Panc1 (cell line): ENCODE measurements around the gene SCYGR3. TPM values are rescaled to one million over a fixed set of nuclear protein-coding genes. Genes with fewer than 3 reads are reported as not detected.

ENCODE experiments used
- ATAC-seq: fragments of 200-7000 bp; cut with Tn5 transposase; 2 replicates; pipeline ENCODE4 v1.9.1; 2020; ENCODE audit warnings: mild to moderate bottlenecking, moderate library complexity
- BruUV-seq: library from RNA; stranded (reverse); fragments of 400-500 nt; replicated peaks from 2 replicates; lab custom pipeline; 2021; lab: Mats Ljungman, UMichigan
- CTCF ChIA-PET: fragments of 300-600 bp; sonication (Branson Sonifier 250); formaldehyde crosslinking; loops from one replicate; lab custom pipeline; 2022; ENCODE audit warnings: antibody characterized with exemption; lab: Charles Lee
- POLR2A ChIA-PET: fragments of 300-600 bp; sonication (Branson Sonifier 250); formaldehyde crosslinking; loops from one replicate; lab custom pipeline; 2022; ENCODE audit warnings: antibody characterized with exemption; lab: Charles Lee
- DNase-seq: peaks from one replicate; pipeline ENCODE4 v3.0.0-alpha.2; 2010; ENCODE audit warnings: low read depth, low spot score
- H3K27ac ChIP-seq: 2 replicates; pipeline ENCODE4 v1.5.1; 2011; ENCODE audit warnings: mild to moderate bottlenecking, low read length, inconsistent platforms
- H3K27me3 ChIP-seq: fragments of 200-500 bp; sonication (Bioruptor generic); 2 replicates; pipeline ENCODE4 v1.6.0; 2014; ENCODE audit warnings: low read length, inconsistent platforms; ENCODE audit not compliant: control insufficient read depth, insufficient read depth
- H3K36me3 ChIP-seq: fragments of 200-500 bp; sonication (Bioruptor generic); 2 replicates; pipeline ENCODE4 v1.5.1; 2014; ENCODE audit warnings: inconsistent platforms, mild to moderate bottlenecking, low read length, moderate library complexity; ENCODE audit not compliant: control insufficient read depth, insufficient read depth
- H3K4me1 ChIP-seq: 2 replicates; pipeline ENCODE4 v1.5.1; 2011; ENCODE audit warnings: inconsistent platforms, mild to moderate bottlenecking, low read length, moderate library complexity; ENCODE audit not compliant: control insufficient read depth, insufficient read depth
- H3K4me3 ChIP-seq, 2 experiments: 2 replicates each; pipeline ENCODE4 v1.5.1; 2011 to 2012; ENCODE audit warnings: low read depth in 2 of 2, low read length in 2 of 2, mild to moderate bottlenecking in 2 of 2, inconsistent platforms in 1 of 2, moderate library complexity in 1 of 2
- H3K9me3 ChIP-seq: fragments of 200-500 bp; sonication (Bioruptor generic); 2 replicates; pipeline ENCODE4 v1.5.1; 2014; ENCODE audit warnings: low read depth, mild to moderate bottlenecking, inconsistent platforms, low read length, moderate library complexity; ENCODE audit not compliant: control insufficient read depth, insufficient read depth
- CTCF ChIP-seq: fragments of 450-650 bp; IDR thresholded peaks from 2 replicates; pipeline ENCODE4 v1.5.1; 2017; ENCODE audit warnings: mild to moderate bottlenecking
- POLR2AphosphoS5 ChIP-seq: IDR thresholded peaks from 2 replicates; pipeline ENCODE4 v1.6.1; 2012; ENCODE audit warnings: mild to moderate bottlenecking, low read depth, low read length, moderate library complexity
- REST ChIP-seq, 2 experiments: IDR thresholded peaks; 2 replicates each; pipeline ENCODE4 v1.6.1; 2011 to 2012; ENCODE audit warnings: low read depth in 2 of 2, control low read depth in 1 of 2, low read length in 1 of 2, mild to moderate bottlenecking in 1 of 2, moderate library complexity in 1 of 2; ENCODE audit not compliant: insufficient read depth in 1 of 2
- SIN3A ChIP-seq: IDR thresholded peaks from 2 replicates; pipeline ENCODE4 v1.6.1; 2012; ENCODE audit warnings: low read depth, mild to moderate bottlenecking, low read length, moderate library complexity, borderline replicate concordance; ENCODE audit not compliant: insufficient read depth
- TCF7L2 ChIP-seq: IDR thresholded peaks from 2 replicates; pipeline ENCODE4 v1.6.1; 2011; ENCODE audit warnings: mild to moderate bottlenecking, low read depth, low read length, inconsistent platforms
- in situ Hi-C: cut with HindIII; loops from 2 replicates; pipeline ENCODE4 v1.10.0; 2016; ENCODE audit warnings: low sequenced_read_pairs, low pct_unique_long_range_greater_than_20kb
- intact Hi-C: fragments of 100-400 bp; cut with micrococcal nuclease; formaldehyde crosslinking; loops from one replicate; pipeline ENCODE4 v1.10.0; 2022; ENCODE audit not compliant: unreplicated experiment
- total RNA-seq: library from RNA; stranded (reverse); gene quantifications from one replicate; pipeline ENCODE4 v1.2.1, GENCODE V29; 2021; ENCODE audit not compliant: unreplicated experiment

SCYGR3 gene
- total RNA-seq, 1 experiment from 2014 or later = not detected

GRCh38 chr2:227630322-227630721 lies 15.7 kb upstream of the SCYGR3 start:
- intact Hi-C loops = no loop called here
- CTCF ChIA-PET = no interaction called here
- no peak for ATAC-seq

GRCh38 chr2:227629435-227629834 lies 14.8 kb upstream of the SCYGR3 start:
- peaks cover 11% of the 10 kb centered on the region for H3K27me3 ChIP-seq
- H3K9me3 ChIP-seq = no peaks in the 10 kb centered on the region
- H3K36me3 ChIP-seq = no peaks in the 10 kb centered on the region
- no peak overlapping the region for H3K4me3 ChIP-seq
- ChIA-PET POLR2A (no interaction called here), CTCF (no interaction called here)
- DNase-seq (no peak), ATAC-seq (no peak)
- BruUV-seq = no TSS peak
- no peak for TF ChIP-seq CTCF
- intact Hi-C loops (no loop called here), in situ Hi-C loops (no loop called here)
- H3K27ac ChIP-seq = no peak overlapping the region
- H3K4me1 ChIP-seq = no peaks in the 10 kb centered on the region

More at GRCh38 chr2:227630322-227630721, 15.7 kb upstream of the SCYGR3 start:
- POLR2A ChIA-PET = no interaction called here
- TF ChIP-seq SIN3A = no peak
- no peak for TF ChIP-seq REST (IDR thresholded peaks at IDR 0.05; ENCODE audit: insufficient read depth in 1 of 2, low read depth in 2 of 2, low read length in 1 of 2)
- TF ChIP-seq CTCF = no peak
- no peak for TF ChIP-seq TCF7L2
- TF ChIP-seq POLR2AphosphoS5 = no peak
- Histone ChIP-seq H3K4me3 (no peak overlapping the region), H3K4me1 (no peaks in the 10 kb centered on the region), H3K36me3 (no peaks in the 10 kb centered on the region), H3K9me3 (no peaks in the 10 kb centered on the region), H3K27ac (no peak overlapping the region), H3K27me3 (peaks cover 11% of the 10 kb centered on the region)
- BruUV-seq = no TSS peak
- no peak for DNase-seq
- in situ Hi-C loops = no loop called here
